Dermis lymphatic vessel endothelial cell (primary cell): Measurements from ENCODE around the gene ITPRIPL1. TPM values are rescaled to one million over a fixed set of nuclear protein-coding genes. Genes with fewer than 3 reads are reported as not detected.

Experiments
- total RNA-seq: library from RNA; depleted of rRNA; stranded (reverse); fragments of >200 nt; gene quantifications from 2 replicates; pipeline ENCODE4 v1.2.1, GENCODE V29; 2014

Gene ITPRIPL1
- 3.2 and 3.3 TPM in 2 replicates for total RNA-seq

GRCh38 chr2:96325041-96325883 lies at the start of gene ITPRIPL1:
ITPRIPL1 (plus strand) TSS chr2:96325317; CDS start chr2:96325840, 523 bp downstream.

GRCh38 chr2:96305091-96305978 lies 19.8 kb upstream of the ITPRIPL1 start, which contains the start of gene SNRNP200:
SNRNP200 (minus strand) TSS chr2:96305546; CDS start chr2:96305437, 109 bp downstream.

Other genes with a start within 250 kb of the ITPRIPL1 start
- 0.09 TPM in 1 of 2 replicates, not detected in the other for gene ADRA2B, start 208.7 kb upstream of the ITPRIPL1 start, total RNA-seq
- gene ASTL, start 186.8 kb upstream of the ITPRIPL1 start, total RNA-seq = not detected in 2 replicates
- 0.43 and 1.2 TPM in 2 replicates for gene DUSP2, start 179.9 kb upstream of the ITPRIPL1 start, total RNA-seq
- 290 and 306 TPM in 2 replicates for gene STARD7, start 116.5 kb upstream of the ITPRIPL1 start, total RNA-seq
- gene TMEM127, start 59.3 kb upstream of the ITPRIPL1 start, total RNA-seq = 23.8 and 25.6 TPM in 2 replicates
- gene CIAO1, start 59.1 kb upstream of the ITPRIPL1 start, total RNA-seq = 92.6 and 100 TPM in 2 replicates
- gene SNRNP200, start 19.8 kb upstream of the ITPRIPL1 start, total RNA-seq = 46.1 and 49.2 TPM in 2 replicates
- gene NCAPH, start 10.4 kb downstream of the ITPRIPL1 start, total RNA-seq = 3.5 TPM in 2 replicates
- 0.09 and 0.11 TPM in 2 replicates for gene NEURL3, start 180.0 kb downstream of the ITPRIPL1 start, total RNA-seq
- 16.2 and 19.9 TPM in 2 replicates for gene ARID5A, start 211.4 kb downstream of the ITPRIPL1 start, total RNA-seq